GM21786 (cell line): ENCODE measurements around the gene LRRC8E.
"Not testable (repeated sequence)": the region's sequence is repeated elsewhere in the genome, so short reads cannot be mapped to it uniquely, and the experiment has no call there.

Source experiments
- ATAC-seq: cut with Tn5 transposase; IDR thresholded peaks from one replicate; pipeline ENCODE4 v1.9.1; 2021; ENCODE audit not compliant: unreplicated experiment

Gene LRRC8E

GRCh38 chr19:7883796-7884570 lies 4.3 kb upstream of the LRRC8E start:
- no peak for ATAC-seq

DNA sequence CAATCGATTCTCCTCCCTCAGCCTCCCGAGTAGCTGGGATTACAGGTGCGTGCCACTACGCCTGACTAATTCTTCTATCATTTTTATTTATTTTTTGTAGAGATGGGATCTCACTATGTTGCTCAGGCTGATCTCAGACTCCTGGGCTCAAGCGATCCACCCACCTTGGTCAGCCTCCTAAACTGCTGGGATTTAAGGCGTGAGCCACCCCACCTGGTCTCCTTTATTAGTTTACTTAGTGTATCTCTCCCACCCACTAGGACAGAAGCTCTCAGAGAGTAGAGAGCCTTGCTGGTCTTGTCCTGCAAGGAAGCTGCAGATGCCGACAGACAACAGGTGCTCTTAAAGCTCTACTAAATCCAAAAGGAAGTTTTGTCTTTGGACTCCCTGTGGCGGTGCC lies 2.5 kb upstream of the LRRC8E start:
- no peak for ATAC-seq

- ATAC-seq, result no peak
Measured at GRCh38 chr19:7887408-7888144, 734 bp upstream of the LRRC8E start.

- ATAC-seq, result no peak
Measured at GRCh38 chr19:7888826-7889217, 512 bp downstream of the LRRC8E start.

DNA sequence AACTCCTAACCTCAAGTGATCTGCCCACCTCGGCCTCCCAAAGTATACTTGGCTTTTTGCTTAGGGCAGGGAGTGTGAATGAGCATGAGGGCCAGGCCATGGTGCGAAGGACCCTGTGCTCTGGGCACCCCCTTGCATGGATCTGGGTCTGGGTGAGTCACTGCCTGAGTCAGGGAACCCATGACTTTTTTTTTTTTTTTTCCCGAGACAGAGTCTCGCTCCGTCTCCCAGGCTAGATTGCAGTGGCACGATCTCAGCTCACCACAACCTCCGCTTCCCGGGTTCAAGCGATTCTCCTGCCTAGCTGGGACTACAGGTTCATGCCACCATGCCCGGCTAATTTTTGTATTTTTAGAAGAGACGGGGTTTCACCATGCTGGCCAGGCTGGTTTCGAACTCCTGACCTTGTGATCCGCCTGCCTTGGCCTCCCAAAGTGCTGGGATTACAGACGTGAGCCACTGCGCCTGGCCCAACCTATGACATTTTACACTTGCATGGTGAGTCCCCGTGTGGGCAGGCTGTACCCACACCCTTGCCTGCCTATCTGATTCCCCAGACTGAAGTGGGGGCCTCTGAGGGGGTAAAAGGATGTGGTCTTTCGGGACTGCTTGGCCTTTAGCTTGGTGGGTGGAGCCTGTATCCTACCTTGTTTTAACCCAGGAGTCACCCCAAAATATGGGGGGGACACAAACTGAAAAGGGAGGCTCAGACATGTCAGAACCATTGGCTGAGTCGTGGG lies 5.2 kb downstream of the LRRC8E start:
- not testable (repeated sequence) for ATAC-seq

- no peak for ATAC-seq
Measured at GRCh38 chr19:7894612-7895309, 6.5 kb downstream of the LRRC8E start.

GRCh38 chr19:7895565-7895964 lies 7.3 kb downstream of the LRRC8E start:
- no peak for ATAC-seq

DNA sequence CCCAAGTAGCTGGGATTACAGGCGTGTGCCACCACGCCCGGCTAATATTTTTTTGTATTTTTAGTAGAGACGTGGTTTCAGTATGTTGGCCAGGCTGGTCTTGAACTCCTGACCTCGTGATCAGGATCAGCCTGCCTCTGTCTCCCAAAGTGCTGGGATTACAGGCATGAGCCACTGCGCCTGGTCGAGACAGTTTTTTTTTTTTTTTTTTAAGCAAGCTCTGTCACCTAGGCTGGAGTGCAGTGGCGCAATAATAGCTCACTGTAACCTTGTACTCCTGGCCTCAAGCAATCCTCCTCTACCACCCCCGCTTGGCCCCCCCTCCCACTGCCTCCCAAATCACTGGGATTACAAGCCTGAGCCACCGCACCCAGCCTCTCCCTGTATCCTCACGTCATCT lies 9.0 kb downstream of the LRRC8E start:
- no peak for ATAC-seq

DNA sequence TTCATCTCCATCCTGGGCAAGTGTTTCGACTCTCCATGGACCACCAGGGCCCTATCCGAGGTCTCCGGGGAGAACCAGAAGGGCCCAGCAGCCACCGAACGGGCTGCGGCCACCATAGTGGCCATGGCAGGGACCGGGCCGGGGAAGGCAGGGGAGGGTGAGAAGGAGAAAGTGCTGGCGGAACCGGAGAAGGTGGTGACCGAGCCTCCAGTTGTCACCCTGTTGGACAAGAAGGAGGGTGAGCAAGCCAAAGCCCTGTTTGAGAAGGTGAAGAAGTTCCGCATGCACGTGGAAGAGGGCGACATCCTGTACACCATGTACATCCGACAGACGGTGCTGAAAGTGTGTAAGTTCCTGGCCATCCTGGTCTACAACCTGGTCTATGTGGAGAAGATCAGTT lies 10.7 kb downstream of the LRRC8E start:
- ATAC-seq, result no peak

GRCh38 chr19:7899751-7900378 lies 11.6 kb downstream of the LRRC8E start:
- ATAC-seq, result no peak

DNA sequence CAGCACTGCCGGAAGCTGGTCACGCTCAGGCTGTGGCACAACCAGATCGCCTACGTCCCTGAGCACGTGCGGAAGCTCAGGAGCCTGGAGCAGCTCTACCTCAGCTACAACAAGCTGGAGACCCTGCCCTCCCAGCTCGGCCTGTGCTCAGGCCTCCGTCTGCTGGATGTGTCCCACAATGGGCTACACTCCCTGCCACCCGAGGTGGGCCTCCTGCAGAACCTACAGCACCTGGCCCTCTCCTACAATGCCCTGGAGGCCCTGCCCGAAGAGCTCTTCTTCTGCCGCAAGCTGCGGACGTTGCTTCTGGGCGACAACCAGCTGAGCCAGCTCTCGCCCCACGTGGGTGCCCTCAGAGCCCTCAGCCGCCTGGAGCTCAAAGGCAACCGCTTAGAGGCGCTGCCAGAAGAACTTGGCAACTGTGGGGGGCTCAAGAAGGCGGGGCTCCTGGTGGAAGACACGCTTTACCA lies 12.1 kb downstream of the LRRC8E start:
- ATAC-seq, result no peak

DNA sequence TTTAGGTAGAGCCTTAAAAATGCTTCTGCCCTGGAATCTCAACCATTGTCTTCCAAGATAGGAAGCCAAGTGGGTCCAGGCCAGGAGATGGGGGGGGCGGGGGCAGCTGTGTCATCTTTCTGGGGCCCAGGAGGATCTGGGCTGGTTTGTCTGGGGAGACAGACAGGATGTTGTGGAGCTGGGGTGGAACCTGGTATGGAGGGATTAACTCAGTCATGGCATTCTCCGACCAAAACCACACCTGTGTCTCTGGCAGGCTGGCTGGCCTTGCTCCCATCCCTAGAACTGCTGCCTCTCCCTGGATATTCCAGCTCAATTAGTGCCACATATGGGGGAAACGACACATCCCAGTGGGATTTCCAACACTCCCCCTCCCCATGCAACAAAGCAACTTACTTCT lies 12.6 kb downstream of the LRRC8E start:
- no peak for ATAC-seq

- no peak for ATAC-seq
Measured at GRCh38 chr19:7901337-7901736, 13.0 kb downstream of the LRRC8E start.

DNA sequence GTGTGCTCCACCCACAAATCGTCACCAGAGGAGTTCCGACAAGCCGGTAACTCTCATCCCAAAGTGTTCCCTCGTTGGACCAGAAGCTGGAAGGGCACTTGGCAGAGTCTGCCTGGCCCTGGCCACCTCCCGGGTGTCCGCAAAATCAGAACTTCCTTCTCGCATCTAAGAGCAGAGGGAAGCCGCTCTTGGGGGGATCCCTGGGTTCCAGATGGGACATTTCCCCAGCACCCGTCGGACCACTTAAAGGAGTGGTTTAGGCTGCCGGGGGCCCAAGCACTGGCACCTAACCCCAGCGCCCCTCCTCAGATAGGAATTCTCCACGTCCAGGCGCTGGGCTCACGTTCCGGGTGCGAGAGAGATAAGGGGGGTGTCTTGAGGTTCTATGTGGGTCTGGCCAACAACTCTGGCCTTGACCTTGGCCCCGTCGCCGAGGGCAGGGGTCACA lies 14.5 kb downstream of the LRRC8E start:
- ATAC-seq, result no peak

DNA sequence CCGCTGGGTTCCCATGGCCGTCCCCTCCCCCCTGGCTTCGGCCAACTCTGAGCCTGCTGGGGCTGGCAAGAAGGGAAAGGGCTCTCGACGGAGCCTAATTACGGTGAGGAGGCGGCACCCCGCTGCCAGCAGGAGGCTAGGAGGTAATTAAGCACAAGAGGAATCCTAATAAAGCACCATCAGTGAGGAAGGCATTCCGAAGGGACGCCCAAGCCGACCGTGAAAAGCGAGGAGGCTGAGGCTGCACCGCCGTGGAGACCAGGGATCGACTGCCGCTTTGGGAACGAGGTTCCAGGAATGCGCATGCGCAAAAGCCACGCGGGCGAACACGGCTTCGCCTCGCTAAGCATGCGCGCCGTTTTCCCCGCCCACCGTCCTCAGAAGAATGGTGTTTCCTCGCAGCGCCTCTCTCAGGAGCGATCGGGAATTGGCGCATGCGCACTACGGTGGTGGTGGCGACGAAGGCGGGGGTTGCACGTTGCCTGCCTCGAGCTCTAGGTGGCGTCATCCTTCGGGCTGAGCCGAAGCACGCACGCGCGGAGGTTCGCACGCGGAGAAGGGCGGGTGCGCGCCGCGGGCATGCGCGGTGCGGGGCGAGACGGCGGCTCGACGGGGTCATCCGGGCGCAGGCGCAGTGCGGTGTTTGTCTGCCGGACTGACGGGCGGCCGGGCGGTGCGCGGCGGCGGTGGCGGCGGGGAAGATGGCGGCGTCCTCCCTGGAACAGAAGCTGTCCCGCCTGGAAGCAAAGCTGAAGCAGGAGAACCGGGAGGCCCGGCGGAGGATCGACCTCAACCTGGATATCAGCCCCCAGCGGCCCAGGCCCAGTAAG lies 15.1 kb downstream of the LRRC8E start, which contains the start of gene MAP2K7:
MAP2K7 (plus strand) TSS at position 634 of the 830 bp plus-strand sequence; CDS start at position 702, 68 bp downstream.
- ATAC-seq, result peak; percentile 96

GRCh38 chr19:7904074-7905020 lies 16.0 kb downstream of the LRRC8E start:
- ATAC-seq, result no peak

DNA sequence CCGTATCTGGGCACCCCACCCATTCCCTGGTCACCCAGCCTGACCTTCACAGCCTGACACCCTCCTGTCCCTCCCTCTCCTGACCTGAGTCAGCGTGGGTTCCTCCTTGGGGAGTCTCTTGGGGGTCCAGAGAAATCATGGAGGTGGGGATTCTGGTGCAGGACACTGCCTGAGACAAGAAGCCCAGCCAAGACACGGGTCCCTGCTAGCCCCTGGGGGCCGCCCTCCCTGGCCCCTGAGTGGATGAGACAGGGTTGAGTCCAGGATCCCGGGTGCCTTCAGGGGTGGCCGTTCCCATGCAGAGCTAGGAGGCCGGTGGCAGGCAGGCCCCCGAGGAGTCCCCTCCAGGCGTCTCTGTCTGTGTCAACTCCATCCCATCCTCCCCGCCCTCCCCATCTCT lies 17.0 kb downstream of the LRRC8E start:
- ATAC-seq, result no peak

- no peak for ATAC-seq
Measured at GRCh38 chr19:7905859-7906258, 17.5 kb downstream of the LRRC8E start.
